NCI-H187 (cell line): Measurements from ENCODE around the gene CCDC74A.
"Not testable (repeated sequence)": the region's sequence is repeated elsewhere in the genome, so short reads cannot be mapped to it uniquely, and the experiment has no call there.

Experiments used
- DNase-seq, 2 experiments: peaks; one replicate each; lab custom pipeline; 2025; lab: John Stamatoyannopoulos, UW

Gene CCDC74A

DNA sequence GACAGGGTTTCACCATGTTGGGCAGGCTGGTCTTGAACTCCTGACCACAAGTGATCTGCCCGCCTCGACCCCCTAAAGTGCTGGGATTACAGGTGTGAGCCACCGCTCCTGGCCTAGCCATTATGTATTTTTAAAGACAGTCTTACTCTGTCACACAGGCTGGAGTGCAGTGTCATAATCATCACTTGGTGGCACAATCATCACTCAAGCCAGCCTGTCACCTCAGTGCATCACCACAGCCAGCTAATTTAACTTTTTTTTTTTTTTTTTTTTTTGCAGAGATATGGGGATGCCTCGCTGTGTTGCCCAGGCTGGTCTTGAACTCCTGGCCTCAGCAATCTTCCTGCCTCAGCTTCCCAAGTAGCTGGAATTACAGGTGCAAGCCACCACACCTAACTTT lies 24.1 kb upstream of the CCDC74A start:
- DNase-seq, result not testable (repeated sequence)

DNA sequence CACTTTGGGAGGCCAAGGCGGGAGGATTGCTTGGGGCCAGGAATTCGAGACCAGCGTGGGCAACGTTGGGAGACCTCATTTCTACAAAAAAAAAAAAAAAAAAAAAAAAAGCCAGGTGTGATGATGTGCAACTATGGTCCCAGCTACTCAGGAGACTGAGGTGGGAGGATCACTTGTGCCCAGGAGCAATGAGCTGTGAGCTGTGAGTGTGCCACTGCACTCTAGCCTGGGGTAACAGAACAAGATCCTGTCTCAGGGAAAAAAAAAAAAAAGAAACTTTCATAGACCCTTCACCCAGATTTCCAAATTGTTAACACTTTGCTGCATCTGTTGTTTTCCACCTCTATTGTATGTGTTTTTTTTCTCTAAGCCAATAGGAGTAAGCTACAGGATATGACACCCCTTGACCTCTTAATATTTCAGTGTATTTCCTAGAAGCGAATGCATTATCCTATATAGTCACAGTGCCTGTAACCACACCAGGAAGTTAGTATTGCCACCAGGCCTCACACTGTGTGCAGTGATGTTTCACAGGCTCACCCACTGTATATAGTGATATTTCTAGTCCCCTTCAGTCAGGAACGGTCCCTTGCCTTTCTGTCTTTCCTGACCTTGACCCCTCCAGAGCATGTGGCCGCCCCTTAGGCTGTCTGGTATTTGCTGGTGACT lies 23.5 kb upstream of the CCDC74A start:
- not testable (repeated sequence) for DNase-seq

DNA sequence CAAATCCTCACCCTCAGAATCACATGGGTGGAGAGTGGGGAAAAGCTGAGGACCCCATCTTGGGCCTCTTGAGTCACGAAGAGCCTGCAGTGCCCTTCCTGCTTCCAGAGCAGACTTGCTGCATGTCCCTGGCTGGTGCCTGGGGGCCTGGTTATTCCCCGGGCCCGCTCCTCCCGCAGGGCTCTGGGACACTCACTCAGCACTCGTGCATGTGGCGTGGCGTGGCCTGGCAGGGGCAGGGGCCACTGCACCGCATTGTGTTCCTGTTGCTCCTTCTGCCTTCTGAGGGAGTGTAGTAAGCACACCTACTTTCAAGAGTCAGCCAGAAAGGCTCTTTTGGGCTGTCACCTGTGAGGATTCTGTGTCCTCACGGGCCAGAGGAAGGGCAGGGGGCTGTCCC lies 18.1 kb upstream of the CCDC74A start:
- no peak for DNase-seq

DNA sequence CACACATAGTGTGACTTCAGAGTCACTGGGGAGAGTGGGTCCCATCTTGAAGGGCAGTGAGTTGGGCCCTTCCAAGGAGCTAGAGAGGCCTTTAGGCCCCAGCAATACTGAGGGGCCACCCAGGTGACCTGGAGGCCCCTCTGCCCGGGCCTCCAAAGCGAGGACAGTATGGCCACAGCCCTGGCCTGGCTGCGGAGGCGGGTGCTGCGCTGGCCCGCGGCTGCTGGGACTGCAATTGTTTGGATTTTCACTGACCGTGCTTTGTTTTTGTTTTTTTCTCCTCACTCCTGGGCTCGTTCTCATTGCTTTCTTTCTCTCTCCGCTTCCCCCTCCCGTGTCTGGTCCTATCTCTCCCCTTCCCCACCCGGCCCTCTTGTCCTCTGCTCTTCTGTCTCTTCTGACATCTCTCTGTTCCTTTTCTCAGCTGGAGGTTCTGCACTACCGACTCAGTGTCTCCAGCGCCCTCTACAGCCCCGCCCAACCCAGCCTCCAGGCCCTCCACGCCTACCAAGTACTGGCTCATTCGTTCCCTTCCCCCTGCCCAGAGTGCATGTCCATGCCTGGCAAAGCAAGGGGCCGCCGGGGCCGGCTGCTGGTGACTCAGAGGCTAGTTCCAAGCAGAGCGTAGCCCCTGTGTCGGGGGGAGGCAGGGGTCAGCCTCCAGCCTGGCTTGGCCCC lies 16.3 kb upstream of the CCDC74A start:
- not testable (repeated sequence) for DNase-seq

DNA sequence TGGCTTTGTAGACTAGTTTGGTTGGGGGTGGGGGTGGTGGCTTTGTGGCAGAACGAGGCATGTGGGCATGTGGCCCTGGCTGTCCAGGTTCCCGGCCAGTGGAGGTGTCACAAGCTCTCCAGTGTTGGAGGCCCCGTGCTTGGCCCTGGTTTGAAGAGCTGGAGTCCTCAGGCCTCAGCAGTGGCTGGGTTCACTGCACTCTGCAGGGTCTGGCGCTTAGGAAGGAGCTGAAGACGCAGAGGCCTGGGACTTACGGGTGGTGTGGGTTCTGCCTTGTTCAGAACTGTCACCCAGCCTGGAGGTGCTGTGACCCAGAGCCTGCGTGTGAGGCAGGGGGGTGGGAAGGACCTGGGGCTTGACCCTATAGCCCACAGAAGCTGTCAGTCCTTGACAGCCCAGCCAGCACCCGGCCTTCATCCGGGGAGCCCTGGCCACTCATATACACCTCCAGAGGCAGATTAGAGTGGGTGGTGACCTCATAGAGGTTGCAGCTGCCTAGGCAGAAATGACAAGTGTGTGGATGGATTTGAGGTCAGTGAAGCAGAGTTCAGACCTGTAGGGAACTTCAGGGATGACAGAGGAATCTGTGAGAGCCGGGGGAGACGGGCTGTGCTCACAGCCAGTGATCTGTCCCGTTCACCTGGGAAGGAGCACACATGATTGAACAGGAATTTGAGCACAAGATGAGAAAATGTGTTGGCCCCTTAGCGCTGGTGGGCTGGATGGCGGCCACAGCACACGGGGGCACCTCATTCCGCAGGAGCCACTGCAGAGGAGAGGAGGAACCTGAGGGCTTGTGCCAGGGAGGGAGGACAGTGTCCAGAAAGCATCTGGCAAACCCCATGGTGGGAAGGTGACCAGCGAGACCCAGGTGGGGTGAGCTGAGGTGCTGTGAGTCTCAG lies 15.5 kb upstream of the CCDC74A start:
- DNase-seq, result not testable (repeated sequence)

DNA sequence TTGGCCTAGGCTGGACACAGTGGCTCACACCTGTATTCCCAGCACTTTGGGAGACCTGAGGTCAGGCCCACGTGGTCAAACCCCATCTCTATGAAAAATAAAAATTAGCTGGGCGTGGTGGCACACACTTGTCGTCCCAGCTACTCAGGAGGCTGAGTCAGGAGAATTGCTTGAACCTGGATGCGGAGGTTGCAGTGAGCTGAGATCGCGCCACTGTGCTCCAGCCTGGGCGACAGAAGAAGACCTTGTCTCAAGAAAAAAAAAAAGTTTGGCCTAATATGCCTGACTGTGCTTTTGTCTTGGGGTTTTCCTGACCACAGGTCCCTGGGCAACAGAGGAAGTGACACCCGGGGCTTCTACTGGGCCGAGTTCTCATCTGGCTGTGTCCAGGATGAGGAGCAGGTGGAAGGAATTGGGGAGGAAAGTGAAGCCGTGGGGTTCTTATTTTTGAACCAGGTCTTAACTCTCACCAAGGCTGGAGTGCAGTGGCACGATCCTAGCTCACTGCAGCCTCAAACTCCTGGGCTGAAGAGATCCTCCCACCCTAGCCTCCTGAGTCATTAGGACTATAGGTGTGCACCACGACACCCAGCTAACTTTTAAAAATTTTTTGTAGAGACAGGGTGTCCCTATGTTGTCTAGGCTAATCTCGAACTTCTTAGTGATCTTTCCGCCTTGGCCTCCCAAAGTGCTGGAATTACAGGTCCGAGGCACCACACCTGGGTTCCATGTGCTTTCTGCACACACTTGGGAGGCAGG lies 13.1 kb upstream of the CCDC74A start:
- DNase-seq, result not testable (repeated sequence)

DNA sequence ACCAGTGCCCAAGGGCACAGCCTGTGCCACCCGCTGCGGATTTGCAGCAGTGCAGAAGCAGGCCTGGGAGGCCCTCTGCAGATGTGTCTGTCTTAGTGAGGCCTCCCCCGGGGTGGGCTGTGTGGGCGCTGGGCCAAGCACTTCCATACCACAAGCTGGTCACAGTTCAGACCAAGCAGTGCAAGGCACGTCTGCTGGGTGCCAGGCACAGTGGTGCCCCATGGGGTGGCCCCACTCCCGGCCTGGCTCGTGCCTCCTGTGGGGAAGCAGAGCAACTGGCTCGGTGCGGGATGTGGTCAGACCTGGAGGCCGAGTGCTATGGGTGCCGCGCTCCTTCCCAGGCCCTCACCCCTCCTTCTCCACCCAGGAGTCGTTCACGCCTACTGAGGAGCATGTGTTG lies 12.5 kb upstream of the CCDC74A start:
- not testable (repeated sequence) for DNase-seq

DNA sequence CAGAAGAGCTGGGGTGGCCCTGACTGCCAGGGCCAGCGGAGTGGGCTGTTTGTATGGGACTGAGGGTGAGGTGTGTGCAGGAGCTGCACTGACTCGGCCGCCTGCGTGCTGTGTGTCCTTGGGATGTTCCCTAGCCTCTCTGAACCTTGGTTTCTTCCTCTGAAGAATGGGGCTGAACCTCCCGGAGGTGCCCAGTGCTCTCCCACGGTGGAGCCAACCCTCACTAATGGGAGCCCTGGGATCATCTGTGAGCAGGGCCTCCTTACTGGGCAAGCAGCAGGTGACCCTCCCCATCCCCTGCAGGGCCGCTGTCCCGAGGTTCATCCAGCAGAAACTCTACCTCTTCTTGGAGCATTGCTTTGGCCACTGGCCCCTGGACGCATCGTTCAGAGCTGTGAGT lies 11.7 kb upstream of the CCDC74A start:
- DNase-seq, result no peak

DNA sequence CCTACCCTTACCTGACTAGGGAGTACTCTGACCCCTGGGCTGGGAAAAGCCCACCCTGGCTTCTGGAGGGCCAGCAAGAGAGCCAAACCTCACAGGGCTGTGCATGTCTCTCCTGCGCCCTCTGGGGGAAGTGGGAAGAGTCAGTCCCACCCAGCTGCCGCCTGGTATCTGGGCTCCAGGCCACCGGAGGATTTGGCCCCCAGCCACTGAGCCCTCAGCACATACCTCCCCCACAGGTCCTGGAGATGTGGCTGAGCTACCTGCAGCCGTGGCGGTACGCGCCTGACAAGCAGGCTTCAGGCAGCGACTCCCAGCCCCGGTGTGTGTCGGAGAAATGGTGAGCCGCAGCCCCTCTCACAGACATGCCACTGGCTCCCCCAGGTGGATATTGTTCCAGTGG lies 11.1 kb upstream of the CCDC74A start:
- not testable (repeated sequence) for DNase-seq

DNA sequence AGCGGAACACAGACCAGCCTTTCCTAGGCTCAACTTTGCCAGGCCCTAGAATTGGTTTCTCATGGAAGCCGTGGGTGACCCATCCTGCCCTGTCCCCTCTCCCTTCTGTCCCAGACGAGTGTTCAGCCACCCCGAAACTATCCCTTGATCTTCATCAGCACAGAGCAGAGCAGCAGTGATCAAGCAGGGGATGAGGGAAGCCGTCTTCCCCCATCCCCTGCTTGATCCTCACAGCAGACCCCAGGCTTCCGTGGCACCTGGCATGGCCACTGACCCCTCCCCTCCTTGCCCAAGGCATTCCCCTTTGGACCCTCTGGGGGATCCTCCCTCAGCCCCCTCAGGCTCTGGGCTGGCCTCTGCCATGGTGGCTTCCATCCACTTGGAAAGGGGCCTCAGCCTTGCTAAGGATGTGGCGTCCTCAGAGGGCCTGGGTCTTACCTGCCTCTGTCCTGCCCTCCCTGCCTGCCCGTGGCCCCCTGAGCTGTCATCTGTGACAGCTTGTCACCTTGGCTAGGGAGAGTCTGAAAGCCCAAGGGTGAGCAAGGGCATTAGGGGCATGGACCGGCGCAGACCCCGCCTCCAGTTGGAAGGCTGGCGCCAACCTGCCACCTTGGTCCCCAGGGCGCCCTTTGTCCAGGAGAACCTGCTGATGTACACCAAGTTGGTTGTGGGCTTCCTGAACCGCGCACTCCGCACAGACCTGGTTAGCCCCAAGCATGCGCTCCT lies 10.4 kb upstream of the CCDC74A start:
- DNase-seq, result no peak

DNA sequence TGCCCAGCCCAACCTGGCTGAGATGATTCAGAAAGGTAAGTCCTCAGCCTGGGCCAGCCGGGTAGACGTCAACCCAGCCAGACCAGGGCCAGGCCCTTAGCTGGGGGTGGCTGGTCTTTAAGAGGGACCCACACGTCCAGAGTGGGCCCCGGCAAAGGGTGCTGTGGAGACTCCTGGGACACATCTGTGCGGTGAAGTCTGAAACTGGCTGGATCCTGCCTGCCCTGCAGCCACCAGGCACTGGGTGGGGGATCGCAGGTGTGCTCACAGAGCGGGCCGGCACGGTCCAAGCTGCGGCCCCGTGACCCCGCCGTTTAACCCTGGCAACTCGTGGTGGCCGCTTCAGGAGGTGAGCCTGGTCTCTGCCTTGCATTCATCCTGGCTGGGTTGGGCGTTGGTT lies 9.8 kb upstream of the CCDC74A start:
- not testable (repeated sequence) for DNase-seq

DNA sequence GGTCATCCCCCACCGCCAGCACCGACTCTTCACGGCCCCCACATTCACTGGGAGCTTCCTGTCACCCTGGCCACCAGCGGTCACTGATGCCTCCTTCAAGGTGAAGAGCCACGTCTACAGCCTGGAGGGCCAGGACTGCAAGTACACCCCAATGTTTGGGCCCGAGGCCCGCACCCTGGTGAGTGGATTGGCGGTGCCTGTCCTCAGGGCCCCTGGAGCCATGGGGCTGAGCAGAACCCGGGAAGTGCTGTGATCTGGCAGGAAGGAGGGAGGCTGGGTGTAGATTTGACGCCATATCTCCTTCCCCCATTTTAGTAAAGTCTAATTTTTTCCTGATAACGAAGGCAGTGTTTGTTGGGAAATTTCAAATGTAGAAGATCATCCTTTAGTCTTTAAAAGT lies 9.2 kb upstream of the CCDC74A start:
- DNase-seq, result not testable (repeated sequence)

DNA sequence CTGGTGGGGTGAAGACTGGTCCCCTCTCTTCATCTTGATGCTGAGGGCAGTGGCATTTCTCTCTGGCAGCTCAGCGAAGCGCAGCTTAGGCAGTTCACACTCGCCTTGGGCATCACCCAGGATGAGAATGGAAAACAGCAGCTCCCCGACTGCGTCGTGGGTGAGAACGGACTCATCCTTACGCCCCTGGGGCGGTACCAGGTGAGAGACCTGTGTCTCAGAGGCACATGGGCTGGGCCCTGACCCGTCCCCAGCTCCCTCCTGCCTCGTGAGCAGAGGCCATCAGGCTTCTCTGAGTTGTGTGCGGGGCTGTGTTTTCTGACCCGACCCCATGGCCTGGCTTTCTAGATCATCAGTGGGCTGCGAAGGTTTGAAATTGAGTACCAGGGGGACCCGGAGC lies 8.2 kb upstream of the CCDC74A start:
- no peak for DNase-seq

DNA sequence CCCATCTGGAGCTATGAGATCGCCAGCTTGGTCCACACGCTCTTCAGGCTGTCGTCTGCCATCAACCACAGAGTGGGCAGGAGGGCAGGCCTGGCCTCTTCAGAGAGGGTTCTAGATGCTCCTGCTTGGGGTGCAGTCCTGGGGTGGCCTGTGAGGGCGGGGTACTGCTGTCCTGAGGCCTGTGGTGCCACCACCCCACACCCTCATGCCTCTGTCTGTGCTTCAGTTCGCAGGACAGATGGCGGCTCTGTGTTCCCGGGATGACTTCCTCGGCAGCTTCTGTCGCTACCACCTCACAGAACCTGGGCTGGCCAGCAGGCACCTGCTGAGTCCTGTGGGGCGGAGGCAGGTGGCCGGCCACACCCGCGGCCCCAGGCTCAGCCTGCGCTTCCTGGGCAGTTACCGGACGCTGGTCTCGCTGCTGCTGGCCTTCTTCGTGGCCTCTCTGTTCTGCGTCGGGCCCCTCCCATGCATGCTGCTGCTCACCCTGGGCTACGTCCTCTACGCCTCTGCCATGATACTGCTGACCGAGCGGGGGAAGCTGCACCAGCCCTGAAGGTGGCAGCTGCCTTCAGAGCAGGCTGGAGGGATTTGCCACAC lies 7.7 kb upstream of the CCDC74A start:
- not testable (repeated sequence) for DNase-seq

DNA sequence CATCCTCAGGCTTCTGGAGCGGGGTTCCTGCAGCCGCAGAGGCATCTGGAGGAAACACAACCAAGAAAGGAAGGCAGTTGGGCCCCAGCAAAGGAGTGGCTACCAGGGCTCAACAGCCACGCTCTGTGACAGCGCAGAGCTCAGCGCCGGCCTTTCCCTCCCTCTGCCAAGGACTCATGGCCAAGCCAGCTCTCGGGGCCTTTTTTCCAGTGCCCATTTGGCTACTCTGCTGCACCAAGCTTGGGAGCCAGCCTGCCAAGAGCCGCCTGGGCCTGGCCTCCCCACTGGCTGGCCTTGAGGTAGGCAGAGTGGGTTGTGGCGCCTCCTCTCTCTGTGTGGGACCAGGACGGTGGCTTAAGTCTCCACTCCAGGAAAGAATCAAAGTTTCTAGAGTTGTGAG lies 7.2 kb upstream of the CCDC74A start:
- DNase-seq, result no peak

DNA sequence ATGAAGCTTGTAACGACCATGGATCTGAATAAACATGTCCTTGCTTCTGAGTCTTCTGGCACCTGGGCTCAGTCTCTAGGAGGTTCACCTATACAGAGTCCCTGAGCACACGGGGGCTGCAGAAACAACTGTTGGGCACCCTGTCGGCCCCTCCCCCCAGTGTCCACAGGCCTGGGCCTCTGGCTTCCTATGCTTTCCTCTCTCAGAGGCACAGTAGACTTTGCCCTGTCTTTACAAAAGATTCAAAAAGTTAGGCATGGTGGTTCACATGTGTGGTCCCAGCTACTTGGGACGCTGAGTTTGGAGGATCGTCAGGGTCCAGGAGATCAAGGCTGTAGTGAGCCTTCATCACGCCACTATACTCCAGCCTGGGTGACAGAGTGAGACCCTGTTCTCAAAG lies 6.2 kb upstream of the CCDC74A start:
- not testable (repeated sequence) for DNase-seq

DNA sequence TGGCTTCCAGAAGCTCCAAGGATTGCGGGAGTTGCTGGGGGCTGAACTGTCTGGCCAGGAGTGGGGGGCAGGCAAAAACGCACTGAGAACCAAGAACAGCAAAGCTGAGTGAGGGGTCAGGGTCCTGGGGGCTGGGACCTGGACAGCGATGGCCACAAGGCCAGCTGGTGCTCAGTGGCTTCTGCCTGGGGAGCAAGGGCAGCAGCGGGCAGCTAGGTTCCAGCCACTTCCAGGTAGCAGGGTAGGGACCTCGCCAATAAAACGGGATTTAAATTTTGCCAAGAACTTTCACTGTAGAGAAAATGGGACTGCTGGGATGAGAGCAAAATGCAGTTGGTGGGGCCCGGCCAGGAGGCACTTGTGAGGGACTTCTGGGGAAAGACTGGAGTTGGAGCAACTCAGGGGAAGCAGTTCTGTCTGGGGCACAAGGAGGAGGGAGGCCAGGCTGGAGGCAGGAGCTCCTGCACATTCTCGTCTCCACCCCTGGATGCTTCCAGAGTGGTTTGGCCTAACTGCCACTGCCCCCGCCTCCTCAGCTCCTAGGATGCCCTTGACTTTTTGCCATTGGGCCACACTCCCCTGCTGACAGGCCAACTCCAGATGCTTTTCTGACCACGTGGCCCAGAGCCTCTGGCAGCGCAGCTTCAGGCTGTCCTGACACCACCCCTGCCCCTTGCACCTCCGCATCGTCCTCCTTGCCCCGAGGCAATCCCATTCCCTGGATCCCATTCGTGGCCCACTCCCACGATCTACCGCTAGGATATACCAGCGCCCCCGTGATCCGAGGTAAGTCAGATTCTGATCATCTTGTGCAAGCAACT lies 5.5 kb upstream of the CCDC74A start:
- DNase-seq, result no peak

DNA sequence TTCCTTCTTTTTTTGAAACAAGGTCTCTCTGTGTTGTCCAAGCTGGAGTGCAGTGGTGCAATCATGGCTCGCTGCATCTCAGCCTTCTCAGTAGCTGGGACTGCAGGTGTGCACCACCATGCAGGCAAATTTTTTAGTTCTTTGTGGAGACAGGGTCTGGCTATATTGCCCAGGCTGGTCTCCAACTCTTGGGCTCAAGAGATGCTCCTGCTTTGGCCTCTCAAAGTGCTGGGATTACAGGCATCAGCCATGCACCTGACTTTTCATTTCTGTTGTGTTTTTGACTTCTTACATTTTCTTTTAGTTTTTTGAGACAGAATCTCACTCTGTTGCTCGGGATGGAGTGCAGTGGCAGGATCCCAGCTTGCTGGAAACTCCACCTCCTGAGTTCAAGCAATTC lies 2.4 kb upstream of the CCDC74A start:
- not testable (repeated sequence) for DNase-seq

DNA sequence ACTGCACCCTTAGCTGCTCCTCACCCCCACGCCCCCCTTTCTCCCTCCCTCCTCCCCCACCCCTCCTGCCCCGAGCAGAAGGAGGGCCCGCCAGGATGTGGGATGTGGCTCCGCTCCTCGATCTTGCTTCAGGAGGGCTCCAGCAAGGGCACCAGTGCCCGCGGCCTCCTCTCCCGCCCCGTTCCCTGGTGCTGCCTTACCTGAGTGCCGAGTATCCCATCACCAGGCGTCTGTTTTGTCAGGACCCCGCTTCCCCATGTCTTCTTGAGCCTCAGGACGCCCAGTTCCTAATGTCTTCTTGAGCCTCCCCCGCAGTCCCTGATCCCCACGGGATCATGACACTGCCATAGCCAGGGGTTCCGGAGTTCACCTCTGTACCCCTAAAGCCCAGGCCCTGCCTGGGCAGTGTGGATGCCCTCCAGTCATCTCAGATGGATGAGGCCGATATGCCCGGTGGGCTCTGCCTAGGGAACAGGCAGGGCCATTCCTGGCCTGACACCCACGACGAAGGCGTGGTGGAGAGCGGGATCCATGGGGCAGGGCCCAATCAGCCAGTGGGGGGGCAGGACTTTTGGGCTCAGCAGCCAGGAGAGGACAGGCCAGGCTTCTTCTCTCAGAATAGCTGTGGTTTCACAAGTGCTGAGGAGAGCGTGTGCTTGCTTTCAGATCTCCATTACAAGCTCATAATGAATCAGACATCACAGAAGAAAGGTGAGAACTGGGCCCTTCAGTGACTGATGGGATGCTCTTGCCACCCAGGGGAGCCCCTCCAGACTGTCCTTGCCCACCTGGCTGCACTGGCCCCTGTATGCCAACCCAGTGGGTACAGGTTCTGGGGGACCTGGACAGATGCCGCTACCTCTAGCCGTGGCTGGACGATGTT lies 1.5 kb downstream of the CCDC74A start:
- DNase-seq, result not testable (repeated sequence)
